ENCODE data around the gene DENND1C. TPM values are rescaled to one million over a fixed set of nuclear protein-coding genes. Genes with fewer than 3 reads are reported as not detected.

DENND1C gene
- total and polyA plus RNA-seq, 9 of the 15 experiments (the other 6 are each of a cell fraction or from before 2014, with no cell fraction given) = 0.03 to 1.2 (median 0.32) TPM; not detected in 1

- TF ChIP-seq KLF6 (CRISPR knock-in tag; IDR thresholded peaks at IDR 0.05; ENCODE audit: borderline replicate concordance) = no peak
- TF ChIP-seq ZBTB9 (CRISPR knock-in tag; IDR thresholded peaks at IDR 0.05) = 0 out of 2 replicates have a peak, but pooled peaks have one; percentile 16
- no peak for TF ChIP-seq SRSF9 (IDR thresholded peaks at IDR 0.05; ENCODE audit: borderline replicate concordance, low read depth, low read length)
- no peak for TF ChIP-seq GATA2 (CRISPR knock-in tag; IDR thresholded peaks at IDR 0.05)
- no peak for TF ChIP-seq GABPB1 (CRISPR knock-in tag; IDR thresholded peaks at IDR 0.05)
- no peak for TF ChIP-seq BDP1 (IDR thresholded peaks at IDR 0.05; ENCODE audit: insufficient read depth, insufficient read length)
- TF ChIP-seq MLLT1 (IDR thresholded peaks at IDR 0.05) = no peak
- TF ChIP-seq MTA3 (IDR thresholded peaks at IDR 0.05; ENCODE audit: borderline replicate concordance) = no peak
- TF ChIP-seq SP2 (IDR thresholded peaks at IDR 0.05; ENCODE audit: extremely low read depth, low read depth, low read length, poor library complexity, severe bottlenecking) = no peak
- no peak for TF ChIP-seq GTF2E2 (tag; IDR thresholded peaks at IDR 0.05)
- no peak for TF ChIP-seq SLC30A9 (CRISPR knock-in tag; IDR thresholded peaks at IDR 0.05)
- no peak for TF ChIP-seq BACH1 (tag; IDR thresholded peaks at IDR 0.05)
- TF ChIP-seq CREM (IDR thresholded peaks at IDR 0.05; ENCODE audit: low read depth) = peak; percentile 28; the same call in 1 of the 2 replicates
- TF ChIP-seq ZBTB2 (IDR thresholded peaks at IDR 0.05) = no peak
- TF ChIP-seq MCM2 (IDR thresholded peaks at IDR 0.05; ENCODE audit: low read depth) = no peak
- TF ChIP-seq PHF8 (IDR thresholded peaks at IDR 0.05; ENCODE audit: borderline replicate concordance, low read length) = peak; percentile 15; the same call in 1 of the 2 replicates
- TF ChIP-seq CBX8 (IDR thresholded peaks at IDR 0.05; ENCODE audit: borderline replicate concordance, extremely low read depth, low read depth, low read length, poor library complexity, severe bottlenecking) = no peak
- TF ChIP-seq NFXL1 (CRISPR knock-in tag; IDR thresholded peaks at IDR 0.05) = no peak
- TF ChIP-seq NEUROD1 (IDR thresholded peaks at IDR 0.05; ENCODE audit: borderline replicate concordance, low read depth, low read length, partially characterized antibody) = no peak
- TF ChIP-seq HSF4 (CRISPR knock-in tag; IDR thresholded peaks at IDR 0.05; ENCODE audit: borderline replicate concordance) = no peak
- TF ChIP-seq PRMT5 (CRISPR knock-in tag; IDR thresholded peaks at IDR 0.05) = no peak
- TF ChIP-seq THRB (CRISPR knock-in tag; conservative IDR thresholded peaks at IDR 0.05) = no peak
- no peak for TF ChIP-seq BRCA1 (IDR thresholded peaks at IDR 0.05)
- no peak for TF ChIP-seq BRCA1 (CRISPR knock-in tag; IDR thresholded peaks at IDR 0.05)
Measured at GRCh38 chr19:6481541-6482342, at the start of gene DENND1C (continued).

All from K562 (cell line).